DND-41 (cell line): Measurements from ENCODE around the gene CEP152.

Experiments
- EZH2 ChIP-seq: IDR thresholded peaks from 3 replicates; pipeline ENCODE4 v1.6.1; 2012; ENCODE audit warnings: borderline replicate concordance, low read depth, mild to moderate bottlenecking, moderate library complexity, low read length, inconsistent platforms; ENCODE audit not compliant: severe bottlenecking
- TF ChIP-seq, protein P1 (sequence below): IDR thresholded peaks from 2 replicates; pipeline ENCODE4 v1.5.1; 2012; ENCODE audit warnings: borderline replicate concordance, low read length, moderate library complexity, mild to moderate bottlenecking; ENCODE audit not compliant: poor library complexity, severe bottlenecking; ENCODE audit errors: extremely low read depth

DNA sequence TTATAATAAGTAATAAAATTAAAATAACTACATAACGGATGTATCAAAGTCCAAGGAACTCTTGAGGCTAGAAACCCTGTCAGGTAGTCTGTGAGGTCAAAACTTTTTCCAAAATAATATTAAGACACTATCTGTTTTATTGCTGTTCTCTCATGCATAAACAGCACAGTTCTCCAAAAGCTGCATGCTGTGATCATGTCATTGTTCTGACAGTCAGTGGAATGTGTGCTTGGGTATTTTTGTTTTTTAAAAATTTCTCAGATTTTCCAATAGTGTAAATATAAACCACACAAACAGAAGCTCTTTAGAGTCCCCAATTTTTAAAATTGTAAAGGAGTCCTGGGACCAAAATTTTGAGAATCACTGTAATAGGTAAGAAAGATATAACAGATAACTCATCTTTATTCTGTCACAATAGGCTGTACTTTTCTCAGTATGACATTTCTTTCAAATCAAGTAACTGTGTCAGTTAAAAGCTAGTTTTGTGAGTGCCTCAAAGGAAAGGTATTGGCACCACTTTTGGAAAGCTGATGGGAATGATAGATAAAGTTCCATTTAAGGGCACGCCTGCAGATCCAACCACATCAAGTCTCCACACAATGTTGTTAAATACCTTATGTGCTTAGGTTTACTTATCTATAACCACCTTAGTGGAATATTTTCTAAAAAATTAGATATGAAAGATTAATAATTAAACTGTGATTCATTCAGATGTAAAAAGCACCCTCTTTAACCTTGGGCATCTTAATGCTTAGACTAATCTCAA lies 49.3 kb downstream of the CEP152 start:
- TF ChIP-seq, protein P1, sequence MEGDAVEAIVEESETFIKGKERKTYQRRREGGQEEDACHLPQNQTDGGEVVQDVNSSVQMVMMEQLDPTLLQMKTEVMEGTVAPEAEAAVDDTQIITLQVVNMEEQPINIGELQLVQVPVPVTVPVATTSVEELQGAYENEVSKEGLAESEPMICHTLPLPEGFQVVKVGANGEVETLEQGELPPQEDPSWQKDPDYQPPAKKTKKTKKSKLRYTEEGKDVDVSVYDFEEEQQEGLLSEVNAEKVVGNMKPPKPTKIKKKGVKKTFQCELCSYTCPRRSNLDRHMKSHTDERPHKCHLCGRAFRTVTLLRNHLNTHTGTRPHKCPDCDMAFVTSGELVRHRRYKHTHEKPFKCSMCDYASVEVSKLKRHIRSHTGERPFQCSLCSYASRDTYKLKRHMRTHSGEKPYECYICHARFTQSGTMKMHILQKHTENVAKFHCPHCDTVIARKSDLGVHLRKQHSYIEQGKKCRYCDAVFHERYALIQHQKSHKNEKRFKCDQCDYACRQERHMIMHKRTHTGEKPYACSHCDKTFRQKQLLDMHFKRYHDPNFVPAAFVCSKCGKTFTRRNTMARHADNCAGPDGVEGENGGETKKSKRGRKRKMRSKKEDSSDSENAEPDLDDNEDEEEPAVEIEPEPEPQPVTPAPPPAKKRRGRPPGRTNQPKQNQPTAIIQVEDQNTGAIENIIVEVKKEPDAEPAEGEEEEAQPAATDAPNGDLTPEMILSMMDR, result no peak
- TF ChIP-seq EZH2, result no peak
